CD4-positive, alpha-beta T cell (primary cell): ENCODE results near the gene KLHDC4. TPM values are rescaled to one million over a fixed set of nuclear protein-coding genes. Genes with fewer than 3 reads are reported as not detected.

Experiments
- ATAC-seq: fragments of 200-7000 bp; cut with Tn5 transposase; one replicate; pipeline ENCODE4 v1.10.0; 2022; ENCODE audit warnings: mild to moderate bottlenecking; ENCODE audit not compliant: poor library complexity
- CTCF ChIA-PET: fragments of 350-600 bp; sonication (Branson Sonifier 250); formaldehyde crosslinking; loops from one replicate; lab custom pipeline; 2021; ENCODE audit warnings: antibody characterized with exemption, inconsistent platforms; lab: Charles Lee
- POLR2A ChIA-PET: fragments of 350-600 bp; sonication (Branson Sonifier 250); formaldehyde crosslinking; loops from one replicate; lab custom pipeline; 2021; ENCODE audit warnings: antibody characterized with exemption, inconsistent platforms; lab: Charles Lee
- DNase-seq, 14 experiments: peaks; one replicate each; pipeline ENCODE4 v3.0.0-alpha.2; 2013 to 2020; ENCODE audit warnings: mixed read lengths in 2 of 14
- H3K27ac ChIP-seq, 2 donors: one replicate each; pipeline versions ENCODE4 v1.5.1 to v1.7.0; 2013; ENCODE audit warnings: low read length in 2 of 2, low read depth in 1 of 2, mild to moderate bottlenecking in 1 of 2
- H3K27me3 ChIP-seq, 2 experiments: 1 replicate in 1 of 2; 2 replicates in 1 of 2; pipeline versions ENCODE4 v1.6.1 to v1.7.0; 2013; ENCODE audit warnings: low read length in 2 of 2, control low read depth in 1 of 2, mild to moderate bottlenecking in 1 of 2, moderate library complexity in 1 of 2; ENCODE audit not compliant: insufficient read depth in 2 of 2, control insufficient read depth in 1 of 2
- H3K36me3 ChIP-seq: one replicate; pipeline ENCODE4 v1.6.1; 2013; ENCODE audit warnings: low read length, control low read depth; ENCODE audit not compliant: insufficient read depth
- H3K4me1 ChIP-seq: one replicate; pipeline ENCODE4 v1.6.1; 2013; ENCODE audit warnings: low read length, control low read depth; ENCODE audit not compliant: insufficient read depth
- H3K4me3 ChIP-seq: one replicate; pipeline ENCODE4 v1.5.1; 2013; ENCODE audit warnings: mild to moderate bottlenecking, low read length, moderate library complexity
- H3K9me3 ChIP-seq, 2 experiments: 1 replicate in 1 of 2; 2 replicates in 1 of 2; pipeline versions ENCODE4 v1.6.1 to v1.7.0; 2013; ENCODE audit warnings: low read length in 2 of 2, mild to moderate bottlenecking in 2 of 2, control low read depth in 1 of 2, moderate library complexity in 1 of 2; ENCODE audit not compliant: control insufficient read depth in 1 of 2, insufficient read depth in 1 of 2
- H3K27ac Mint-ChIP-seq: one replicate; pipeline ENCODE4 v1.8.0; 2020; ENCODE audit warnings: mixed read lengths
- H3K27me3 Mint-ChIP-seq: one replicate; pipeline ENCODE4 v1.8.0; 2021; ENCODE audit warnings: mixed read lengths
- H3K36me3 Mint-ChIP-seq: one replicate; pipeline ENCODE4 v1.8.0; 2021; ENCODE audit warnings: low read depth, mixed read lengths
- H3K4me1 Mint-ChIP-seq: one replicate; pipeline ENCODE4 v1.8.0; 2021; ENCODE audit warnings: low read depth, mixed read lengths
- H3K4me3 Mint-ChIP-seq: one replicate; pipeline ENCODE4 v1.8.0; 2020; ENCODE audit warnings: mild to moderate bottlenecking, mixed read lengths
- H3K9me3 Mint-ChIP-seq: one replicate; pipeline ENCODE4 v1.8.0; 2020; ENCODE audit warnings: mixed read lengths
- CTCF ChIP-seq: fragments of 200-600 bp; IDR thresholded peaks from one replicate; pipeline ENCODE4 v1.8.0; 2022; ENCODE audit warnings: antibody characterized with exemption, mild to moderate bottlenecking
- intact Hi-C, 2 experiments: fragments of 100-400 bp; cut with DNase I in 1 of 2; cut with micrococcal nuclease in 1 of 2; formaldehyde crosslinking; loops; one replicate each; pipeline versions ENCODE4 v1.15.1 to v1.9.0; 2023 to 2025; cut with DNase I, micrococcal nuclease
- total RNA-seq, 174 experiments: library from RNA in 2 of 174; stranded (reverse) in 2 of 174; gene quantifications; one replicate each; pipeline ENCODE4 v1.2.3 and lab custom pipeline; 2021 to 2026

KLHDC4 gene
- total RNA-seq, 2 experiments from 2014 or later = 41.4 to 43.0 TPM

GRCh38 chr16:87712184-87712762 lies 53.5 kb downstream of the KLHDC4 start:
- no peak for TF ChIP-seq CTCF
- POLR2A ChIA-PET = interaction anchor here (0.7 to 2.1 kb wide), 2 partner anchors 9 to 11 kb away, joined by 3 to 11 read pairs; no protein-coding TSS in a partner anchor
- Mint-ChIP-seq H3K4me3 (no peak overlapping the region), H3K9me3 (no peaks in the 10 kb centered on the region), H3K27ac (peak overlapping the region; percentile 83), H3K36me3 (peaks cover 60% of the 10 kb centered on the region), H3K27me3 (no peaks in the 10 kb centered on the region), H3K4me1 (peaks cover 31% of the 10 kb centered on the region)
- H3K36me3 ChIP-seq = peaks cover 65% of the 10 kb centered on the region
- H3K27ac ChIP-seq = peak overlapping the region in 1 of 2 donors; percentile 16
- intact Hi-C loops = no loop called here
- CTCF ChIA-PET = no interaction called here
- peaks cover 36% of the 10 kb centered on the region for H3K4me1 ChIP-seq
- ATAC-seq (no peak), DNase-seq (no peak)
- H3K4me3 ChIP-seq = no peak overlapping the region
- H3K27me3 ChIP-seq = no peaks in the 10 kb centered on the region
- H3K9me3 ChIP-seq = no peaks in the 10 kb centered on the region

GRCh38 chr16:87710887-87711286 lies 54.9 kb downstream of the KLHDC4 start:
- H3K27ac ChIP-seq = no peak overlapping the region
- TF ChIP-seq CTCF = no peak
- intact Hi-C loops = no loop called here
- peaks cover 68% of the 10 kb centered on the region for H3K36me3 ChIP-seq
- no peaks in the 10 kb centered on the region for H3K9me3 Mint-ChIP-seq
- H3K9me3 ChIP-seq = no peaks in the 10 kb centered on the region
- H3K4me1 ChIP-seq = peaks cover 36% of the 10 kb centered on the region
- no peak for DNase-seq
- H3K4me3 ChIP-seq = no peak overlapping the region
- peaks cover 31% of the 10 kb centered on the region for H3K4me1 Mint-ChIP-seq
- H3K4me3 Mint-ChIP-seq = no peak overlapping the region
- H3K27me3 Mint-ChIP-seq = no peaks in the 10 kb centered on the region
- H3K27me3 ChIP-seq = no peaks in the 10 kb centered on the region
- peaks cover 55% of the 10 kb centered on the region for H3K36me3 Mint-ChIP-seq
- ATAC-seq = no peak
- CTCF ChIA-PET = no interaction called here
- POLR2A ChIA-PET = interaction anchor here (0.5 kb wide), 1 partner anchor 157 kb away, joined by 3 read pairs; no protein-coding TSS in a partner anchor
- no peak overlapping the region for H3K27ac Mint-ChIP-seq

DNA sequence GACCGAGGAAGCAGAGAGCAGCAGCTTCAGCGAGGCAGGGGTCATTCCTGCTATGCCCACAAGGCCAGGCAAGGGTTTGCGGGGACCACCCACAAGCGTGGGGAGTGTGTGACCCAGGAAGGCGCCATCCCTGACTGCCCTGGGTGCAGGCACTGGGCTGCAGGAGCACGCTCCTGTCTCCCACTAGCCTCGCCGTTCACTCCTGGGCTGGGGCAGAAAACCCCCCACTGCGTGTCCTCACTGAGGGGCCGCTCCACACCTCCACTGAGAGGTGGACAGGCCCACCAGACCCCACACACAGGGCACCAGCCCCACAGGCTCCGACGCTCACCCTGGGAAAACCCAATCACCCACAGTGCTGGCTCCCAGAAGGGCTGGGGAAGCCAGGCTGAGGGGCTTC lies 56.1 kb downstream of the KLHDC4 start:
- H3K4me1 Mint-ChIP-seq = peaks cover 20% of the 10 kb centered on the region
- POLR2A ChIA-PET = no interaction called here
- DNase-seq (no peak), ATAC-seq (no peak)
- H3K36me3 Mint-ChIP-seq = peaks cover 44% of the 10 kb centered on the region
- H3K4me3 ChIP-seq = no peak overlapping the region
- H3K27me3 ChIP-seq = no peaks in the 10 kb centered on the region
- no peak overlapping the region for H3K27ac Mint-ChIP-seq
- intact Hi-C loops = no loop called here
- no peak overlapping the region for H3K4me3 Mint-ChIP-seq
- no peak for TF ChIP-seq CTCF
- CTCF ChIA-PET = no interaction called here
- H3K9me3 Mint-ChIP-seq = no peaks in the 10 kb centered on the region
- H3K36me3 ChIP-seq = peaks cover 66% of the 10 kb centered on the region
- H3K4me1 ChIP-seq = peaks cover 31% of the 10 kb centered on the region
- no peaks in the 10 kb centered on the region for H3K9me3 ChIP-seq
- H3K27me3 Mint-ChIP-seq = no peaks in the 10 kb centered on the region
- no peak overlapping the region for H3K27ac ChIP-seq
